Liver (tissue), 9 donors: Measurements from ENCODE around the gene MYO9A. TPM values are rescaled to one million over a fixed set of nuclear protein-coding genes. Genes with fewer than 3 reads are reported as not detected.

Experiments used
- DNase-seq: peaks from one replicate; pipeline ENCODE4 v3.0.0-alpha.2; 2017; ENCODE audit warnings: low spot score
- H3K27ac ChIP-seq, 2 donors: one replicate each; pipeline ENCODE4 v1.7.0; 2013; ENCODE audit warnings: inconsistent platforms in 2 of 2, low read length in 2 of 2, control low read depth in 1 of 2, low read depth in 1 of 2, mild to moderate bottlenecking in 1 of 2
- H3K27me3 ChIP-seq, 4 donors: one replicate each; pipeline versions ENCODE4 v1.6.1 to v1.7.0; 2013; ENCODE audit warnings: low read length in 3 of 4, inconsistent platforms in 1 of 4, mild to moderate bottlenecking in 1 of 4, moderate library complexity in 1 of 4; ENCODE audit not compliant: control insufficient read depth in 4 of 4, insufficient read depth in 4 of 4
- H3K36me3 ChIP-seq, 4 donors: one replicate each; pipeline versions ENCODE4 v1.6.1 to v1.7.0; 2013; ENCODE audit warnings: low read length in 3 of 4, mild to moderate bottlenecking in 3 of 4, low read depth in 1 of 4, moderate library complexity in 1 of 4; ENCODE audit not compliant: control insufficient read depth in 4 of 4, insufficient read depth in 3 of 4
- H3K4me1 ChIP-seq, 4 donors: one replicate each; pipeline versions ENCODE4 v1.6.1 to v1.7.0; 2013; ENCODE audit warnings: low read length in 3 of 4, mild to moderate bottlenecking in 3 of 4, moderate library complexity in 1 of 4; ENCODE audit not compliant: control insufficient read depth in 4 of 4, insufficient read depth in 4 of 4
- H3K4me3 ChIP-seq, 3 donors: one replicate each; pipeline versions ENCODE4 v1.6.1 to v1.7.0; 2013; ENCODE audit warnings: low read length in 3 of 3, control low read depth in 1 of 3, low read depth in 1 of 3, mild to moderate bottlenecking in 1 of 3
- H3K9ac ChIP-seq, 2 donors: one replicate each; pipeline ENCODE4 v1.7.0; 2013; ENCODE audit warnings: low read length in 2 of 2, mild to moderate bottlenecking in 2 of 2, moderate library complexity in 2 of 2, control low read depth in 1 of 2, low read depth in 1 of 2
- H3K9me3 ChIP-seq, 4 donors: one replicate each; pipeline versions ENCODE4 v1.6.1 to v1.7.0; 2013; ENCODE audit warnings: low read length in 3 of 4; ENCODE audit not compliant: control insufficient read depth in 4 of 4
- CTCF ChIP-seq: fragments of 150-350 bp; IDR thresholded peaks from 2 replicates; pipeline ENCODE4 v1.5.1; 2017; ENCODE audit warnings: improper control_type of control experiment, low read depth, low read length; ENCODE audit not compliant: missing input control
- EGR1 ChIP-seq, 2 donors: IDR thresholded peaks; 2 replicates each; pipeline ENCODE4 v1.6.1; 2016 to 2018; ENCODE audit warnings: antibody characterized with exemption in 2 of 2, low read depth in 2 of 2
- FOXA1 ChIP-seq: IDR thresholded peaks from 2 replicates; pipeline ENCODE4 v1.6.1; 2016; ENCODE audit warnings: antibody characterized with exemption
- FOXA2 ChIP-seq: IDR thresholded peaks from 2 replicates; pipeline ENCODE4 v1.6.1; 2016; ENCODE audit warnings: antibody characterized with exemption
- GABPA ChIP-seq, 2 donors: IDR thresholded peaks in 1 of 2; conservative IDR thresholded peaks in 1 of 2; 2 replicates each; pipeline ENCODE4 v1.6.1; 2016; ENCODE audit warnings: antibody characterized with exemption in 2 of 2, mild to moderate bottlenecking in 1 of 2, moderate library complexity in 1 of 2
- HNF4A ChIP-seq, 2 donors: conservative IDR thresholded peaks; 2 replicates each; pipeline ENCODE4 v1.6.1; 2016; ENCODE audit warnings: antibody characterized with exemption in 2 of 2, mild to moderate bottlenecking in 2 of 2
- HNF4G ChIP-seq: IDR thresholded peaks from 2 replicates; pipeline ENCODE4 v1.6.1; 2016; ENCODE audit warnings: antibody characterized with exemption
- JUND ChIP-seq, 2 donors: IDR thresholded peaks; 2 replicates each; pipeline ENCODE4 v1.6.1; 2016; ENCODE audit warnings: antibody characterized with exemption in 2 of 2
- NR2F2 ChIP-seq: IDR thresholded peaks from 2 replicates; pipeline ENCODE4 v1.6.1; 2016; ENCODE audit warnings: antibody characterized with exemption
- RAD21 ChIP-seq, 2 donors: IDR thresholded peaks; 2 replicates each; pipeline ENCODE4 v1.6.1; 2016; ENCODE audit warnings: antibody characterized with exemption in 2 of 2, mild to moderate bottlenecking in 2 of 2
- REST ChIP-seq: IDR thresholded peaks from 2 replicates; pipeline ENCODE4 v1.6.1; 2016; ENCODE audit warnings: antibody characterized with exemption, mild to moderate bottlenecking
- RXRA ChIP-seq, 2 donors: IDR thresholded peaks; 2 replicates each; pipeline ENCODE4 v1.6.1; 2017 to 2018; ENCODE audit warnings: antibody characterized with exemption in 2 of 2, mild to moderate bottlenecking in 1 of 2
- SP1 ChIP-seq: IDR thresholded peaks from 2 replicates; pipeline ENCODE4 v1.6.1; 2018; ENCODE audit warnings: antibody characterized with exemption, mild to moderate bottlenecking
- TAF1 ChIP-seq: conservative IDR thresholded peaks from 2 replicates; pipeline ENCODE4 v1.6.1; 2016; ENCODE audit warnings: antibody characterized with exemption, mild to moderate bottlenecking
- WGBS: extraction: QIAGEN DNeasy Blood & Tissue Kit; methylation state at CpG from one replicate; pipeline ENCODE4 v1.1.7; 2013; 5-methylcytosine and 5-hydroxymethylcytosine counted together
- polyA plus RNA-seq, 2 donors: library from polyadenylated mRNA; stranded (reverse) in 1 of 2; unstranded in 1 of 2; fragments of 200-250 nt in 1 of 2; fragments of >200 nt in 1 of 2; fragmentation: Nextera tagmentation in 1 of 2; extraction: Ambion mirVana in 1 of 2; gene quantifications; one replicate each; pipeline versions ENCODE4 v1.2.1 to v1.2.3, GENCODE V29; 2013 to 2015
- total RNA-seq, 2 donors: library from RNA; depleted of rRNA; stranded (reverse); fragments of >200 nt; gene quantifications; one replicate each; pipeline ENCODE4 v1.2.3, GENCODE V29; 2014
- TF ChIP-seq, protein P1 (sequence below): IDR thresholded peaks from 2 replicates; pipeline ENCODE4 v1.6.1; 2016; ENCODE audit warnings: antibody characterized with exemption
- TF ChIP-seq, protein P2 (sequence below): IDR thresholded peaks from 2 replicates; pipeline ENCODE4 v1.6.1; 2016; ENCODE audit warnings: antibody characterized with exemption
- donor health status: healthy.
- donor health status: healthy.
- donor health status: healthy.
- donor health status: healthy.
- donor health status: healthy.

Gene MYO9A
- total and polyA plus RNA-seq, 4 donors, result 1.4 to 14.9 (median 8.4) TPM

DNA sequence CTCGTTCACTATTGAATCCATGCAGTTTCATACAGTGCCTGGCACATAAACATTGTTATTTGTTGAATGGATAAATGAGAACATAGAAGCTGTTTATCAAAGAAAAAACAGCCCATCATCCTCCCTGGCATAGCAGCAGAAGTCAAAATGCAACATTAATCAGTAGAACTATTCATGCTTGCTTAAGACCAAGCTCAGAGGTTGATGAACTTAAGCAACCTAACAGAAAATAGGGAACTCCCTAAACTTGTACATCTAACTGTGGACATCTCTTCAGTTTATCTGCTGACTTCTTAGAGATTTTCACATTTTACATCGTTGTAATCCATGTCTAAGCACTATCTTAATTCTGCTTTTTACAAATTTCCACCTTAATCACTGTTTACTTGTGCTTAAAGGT, 29.5 kb upstream of the MYO9A start:
- no peaks in the 10 kb centered on the region for H3K36me3 ChIP-seq
- DNase-seq, result no peak
- no peak overlapping the region for H3K9ac ChIP-seq
- WGBS, result 83% methylated on average over 2 of the region's 2 CpGs
- no peaks in the 10 kb centered on the region for H3K27me3 ChIP-seq
- H3K27ac ChIP-seq, result no peak overlapping the region
- H3K4me1 ChIP-seq, result no peaks in the 10 kb centered on the region
- no peak for TF ChIP-seq TAF1
- no peak for TF ChIP-seq FOXA2
- TF ChIP-seq, protein P1, sequence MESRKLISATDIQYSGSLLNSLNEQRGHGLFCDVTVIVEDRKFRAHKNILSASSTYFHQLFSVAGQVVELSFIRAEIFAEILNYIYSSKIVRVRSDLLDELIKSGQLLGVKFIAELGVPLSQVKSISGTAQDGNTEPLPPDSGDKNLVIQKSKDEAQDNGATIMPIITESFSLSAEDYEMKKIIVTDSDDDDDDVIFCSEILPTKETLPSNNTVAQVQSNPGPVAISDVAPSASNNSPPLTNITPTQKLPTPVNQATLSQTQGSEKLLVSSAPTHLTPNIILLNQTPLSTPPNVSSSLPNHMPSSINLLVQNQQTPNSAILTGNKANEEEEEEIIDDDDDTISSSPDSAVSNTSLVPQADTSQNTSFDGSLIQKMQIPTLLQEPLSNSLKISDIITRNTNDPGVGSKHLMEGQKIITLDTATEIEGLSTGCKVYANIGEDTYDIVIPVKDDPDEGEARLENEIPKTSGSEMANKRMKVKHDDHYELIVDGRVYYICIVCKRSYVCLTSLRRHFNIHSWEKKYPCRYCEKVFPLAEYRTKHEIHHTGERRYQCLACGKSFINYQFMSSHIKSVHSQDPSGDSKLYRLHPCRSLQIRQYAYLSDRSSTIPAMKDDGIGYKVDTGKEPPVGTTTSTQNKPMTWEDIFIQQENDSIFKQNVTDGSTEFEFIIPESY, result no peak
- TF ChIP-seq RXRA (IDR thresholded peaks at IDR 0.05), result peak in 1 of 2 donors; percentile 14
- no peak for TF ChIP-seq FOXA1
- H3K9me3 ChIP-seq, result no peaks in the 10 kb centered on the region
- H3K4me3 ChIP-seq, result no peak overlapping the region

GRCh38 chr15:72146934-72147333, 29.0 kb upstream of the MYO9A start:
- H3K36me3 ChIP-seq, result no peaks in the 10 kb centered on the region
- no peak for TF ChIP-seq TAF1
- no peak for TF ChIP-seq HNF4G
- TF ChIP-seq CTCF, result no peak
- TF ChIP-seq, protein P1, result no peak
- no peak for TF ChIP-seq GABPA (IDR thresholded peaks at IDR 0.05 in 1 of 2, conservative IDR thresholded peaks at IDR 0.05 in 1 of 2)
- TF ChIP-seq JUND (IDR thresholded peaks at IDR 0.05), result no peak
- TF ChIP-seq RXRA (IDR thresholded peaks at IDR 0.05), result no peak
- no peak for TF ChIP-seq EGR1 (IDR thresholded peaks at IDR 0.05; ENCODE audit: low read depth in 2 of 2)
- no peak for TF ChIP-seq NR2F2
- no peak for TF ChIP-seq HNF4A (conservative IDR thresholded peaks at IDR 0.05)
- no peak for TF ChIP-seq FOXA1
- no peak for TF ChIP-seq RAD21 (IDR thresholded peaks at IDR 0.05)
- H3K4me3 ChIP-seq, result no peak overlapping the region
- H3K27me3 ChIP-seq, result no peaks in the 10 kb centered on the region
- peaks cover 0 to 3% (median 0%) of the 10 kb centered on the region in 4 donors for H3K4me1 ChIP-seq
- no peak overlapping the region for H3K27ac ChIP-seq
- DNase-seq, result no peak
- H3K9ac ChIP-seq, result no peak overlapping the region
- no peaks in the 10 kb centered on the region for H3K9me3 ChIP-seq

DNA sequence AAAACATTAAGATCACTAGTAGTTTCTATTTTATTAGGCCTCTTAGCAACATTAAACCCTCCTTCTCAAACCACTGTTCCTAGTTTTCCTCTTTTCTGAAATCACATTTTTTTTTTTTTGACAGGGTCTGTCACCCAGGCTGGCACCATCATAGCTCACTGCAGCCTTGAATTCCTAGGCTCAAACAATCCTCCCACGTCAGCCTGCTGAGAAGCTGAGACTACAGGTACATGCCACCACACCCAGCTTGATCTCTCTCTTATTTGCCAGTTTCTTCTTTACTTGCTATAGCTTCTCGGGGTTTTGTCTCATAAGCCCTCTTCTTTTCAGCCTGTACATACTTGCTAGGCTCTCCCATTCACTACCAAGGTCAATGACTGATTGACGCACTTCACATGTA, 28.3 kb upstream of the MYO9A start:
- Histone ChIP-seq H3K9me3 (no peaks in the 10 kb centered on the region), H3K27ac (no peak overlapping the region), H3K9ac (no peak overlapping the region), H3K4me1 (peaks cover 0 to 7% (median 3%) of the 10 kb centered on the region in 4 donors), H3K36me3 (no peaks in the 10 kb centered on the region), H3K27me3 (no peaks in the 10 kb centered on the region), H3K4me3 (no peak overlapping the region)
- DNase-seq, result no peak
- WGBS, result 95% methylated on average over 3 of the region's 3 CpGs
- TF ChIP-seq REST (no peak), FOXA1 (no peak), TAF1 (no peak), SP1 (no peak), JUND (IDR thresholded peaks at IDR 0.05) (no peak), HNF4A (conservative IDR thresholded peaks at IDR 0.05) (no peak), NR2F2 (no peak), CTCF (no peak)
- TF ChIP-seq, protein P2, sequence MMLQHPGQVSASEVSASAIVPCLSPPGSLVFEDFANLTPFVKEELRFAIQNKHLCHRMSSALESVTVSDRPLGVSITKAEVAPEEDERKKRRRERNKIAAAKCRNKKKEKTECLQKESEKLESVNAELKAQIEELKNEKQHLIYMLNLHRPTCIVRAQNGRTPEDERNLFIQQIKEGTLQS, result no peak
